Spleen (tissue), 7 donors: ENCODE data around the gene SCN7A.

Source experiments
- POLR2A ChIP-seq, 3 donors: fragments of 450-650 bp; IDR thresholded peaks; one replicate each; pipeline ENCODE4 v1.5.1; 2017; ENCODE audit warnings: antibody characterized with exemption in 3 of 3, mild to moderate bottlenecking in 1 of 3
- TF ChIP-seq, protein P1 (sequence below), 11 experiments: fragments of 200-600 bp in 7 of 11; fragments of 450-650 bp in 4 of 11; sonication (generic) in 4 of 11; IDR thresholded peaks in 8 of 11; conservative IDR thresholded peaks in 3 of 11; 1 replicate in 7 of 11; 2 replicates in 4 of 11; pipeline versions ENCODE4 v1.4.0 to v1.8.0; 2016 to 2021; ENCODE audit warnings: antibody characterized with exemption in 11 of 11, inconsistent platforms in 4 of 11, mild to moderate bottlenecking in 1 of 11
- donor health status: DM: no; HTN: no; CAD: no; lungs with moderate emphysema.
- donor health status: DM: no; HTN: no; CAD: no.
- donor health status: DM: no; HTN: no; CAD: no.

DNA sequence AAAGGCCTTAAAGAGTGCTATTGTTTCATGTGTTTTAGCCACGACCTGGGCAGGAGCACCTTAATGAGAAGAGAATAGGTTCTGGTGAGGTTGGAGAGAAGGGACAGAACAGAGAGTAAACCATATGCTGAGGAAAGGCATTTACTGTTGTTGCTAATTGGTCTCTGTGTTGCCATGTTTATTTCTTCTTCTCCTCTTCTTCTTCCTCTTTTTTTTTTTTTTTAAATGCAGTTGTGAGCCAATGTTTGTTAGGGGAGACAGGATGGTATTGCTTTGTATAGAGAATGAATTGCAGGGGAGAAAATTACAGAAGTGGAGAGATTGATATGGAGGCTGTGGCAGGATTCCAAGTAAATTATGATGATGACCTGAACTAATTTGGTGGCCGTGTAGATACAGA, 120.9 kb downstream of the SCN7A start:
- TF ChIP-seq, protein P1, sequence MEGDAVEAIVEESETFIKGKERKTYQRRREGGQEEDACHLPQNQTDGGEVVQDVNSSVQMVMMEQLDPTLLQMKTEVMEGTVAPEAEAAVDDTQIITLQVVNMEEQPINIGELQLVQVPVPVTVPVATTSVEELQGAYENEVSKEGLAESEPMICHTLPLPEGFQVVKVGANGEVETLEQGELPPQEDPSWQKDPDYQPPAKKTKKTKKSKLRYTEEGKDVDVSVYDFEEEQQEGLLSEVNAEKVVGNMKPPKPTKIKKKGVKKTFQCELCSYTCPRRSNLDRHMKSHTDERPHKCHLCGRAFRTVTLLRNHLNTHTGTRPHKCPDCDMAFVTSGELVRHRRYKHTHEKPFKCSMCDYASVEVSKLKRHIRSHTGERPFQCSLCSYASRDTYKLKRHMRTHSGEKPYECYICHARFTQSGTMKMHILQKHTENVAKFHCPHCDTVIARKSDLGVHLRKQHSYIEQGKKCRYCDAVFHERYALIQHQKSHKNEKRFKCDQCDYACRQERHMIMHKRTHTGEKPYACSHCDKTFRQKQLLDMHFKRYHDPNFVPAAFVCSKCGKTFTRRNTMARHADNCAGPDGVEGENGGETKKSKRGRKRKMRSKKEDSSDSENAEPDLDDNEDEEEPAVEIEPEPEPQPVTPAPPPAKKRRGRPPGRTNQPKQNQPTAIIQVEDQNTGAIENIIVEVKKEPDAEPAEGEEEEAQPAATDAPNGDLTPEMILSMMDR (IDR thresholded peaks at IDR 0.05 in 8 of 11, conservative IDR thresholded peaks at IDR 0.05 in 3 of 11): no peak
- TF ChIP-seq POLR2A (IDR thresholded peaks at IDR 0.05): no peak
